ENCODE results near the gene FFAR3.

- no peak for TF ChIP-seq CTCF (tag by site-specific recombination; IDR thresholded peaks at IDR 0.05)
- peak; percentile 91 for TF ChIP-seq REST (tag by site-specific recombination; IDR thresholded peaks at IDR 0.05)
These were observed 49.4 kb downstream of the FFAR3 start for GRCh38 chr19:35407619-35408018.

Data from HEK293 (cell line).